GM12878 (cell line): ENCODE measurements around the gene MAMDC2. TPM values are rescaled to one million over a fixed set of nuclear protein-coding genes. Genes with fewer than 3 reads are reported as not detected.

Experiments used
- ATAC-seq: fragments of 200-7000 bp; cut with Tn5 transposase; 3 replicates; pipeline ENCODE4 v1.9.1; 2020; ENCODE audit warnings: mild to moderate bottlenecking, moderate library complexity
- BruUV-seq: library from RNA; stranded (reverse); fragments of 400-500 nt; replicated peaks from 2 replicates; lab custom pipeline; 2021; lab: Mats Ljungman, UMichigan
- CTCF ChIA-PET: fragments of 300-600 bp; sonication (Branson Sonifier 250); formaldehyde crosslinking; extraction: SDS; loops from one replicate; lab custom pipeline; 2021; ENCODE audit warnings: inconsistent platforms; lab: Yijun Ruan, JAX
- POLR2A ChIA-PET: fragments of 350-600 bp; formaldehyde crosslinking; extraction: SDS; loops from one replicate; lab custom pipeline; 2021; ENCODE audit warnings: inconsistent platforms; lab: Charles Lee
- RAD21 ChIA-PET: fragments of 300-600 bp; sonication (Branson Sonifier 250); formaldehyde crosslinking; loops from one replicate; lab custom pipeline; 2023; ENCODE audit warnings: antibody characterized with exemption; ENCODE audit not compliant: unreplicated experiment; lab: Charles Lee
- SMC1A ChIA-PET: fragments of 300-600 bp; sonication (Branson Sonifier 250); formaldehyde crosslinking; loops from one replicate; lab custom pipeline; 2023; ENCODE audit not compliant: unreplicated experiment, uncharacterized antibody; lab: Charles Lee
- DNase-seq: peaks from one replicate; pipeline ENCODE4 v3.0.0-alpha.2; 2011; ENCODE audit warnings: low read depth, low spot score
- FAIRE-seq: peaks from 3 replicates; lab custom pipeline; 2011; peaks lifted over from hg19 to GRCh38; lab: Jason Lieb, UNC
- H2AFZ ChIP-seq: 2 replicates; pipeline ENCODE4 v1.6.0; 2011; ENCODE audit warnings: low read depth, low read length, control low read depth; ENCODE audit not compliant: control insufficient read depth
- H3K27ac ChIP-seq: 2 replicates; pipeline ENCODE4 v1.5.1; 2011; ENCODE audit warnings: control low read depth; ENCODE audit not compliant: control insufficient read depth, insufficient read depth
- H3K27me3 ChIP-seq, 2 experiments: replicated peaks in 1 of 2; 2 replicates each; pipeline versions ENCODE4 v1.6.0 to v1.6.1; 2011; ENCODE audit warnings: low read length in 1 of 2; ENCODE audit not compliant: control insufficient read depth in 2 of 2, insufficient read depth in 2 of 2
- H3K36me3 ChIP-seq, 2 experiments: 2 replicates each; pipeline ENCODE4 v1.5.1; 2011; ENCODE audit warnings: low read length in 1 of 2; ENCODE audit not compliant: control insufficient read depth in 2 of 2, insufficient read depth in 2 of 2
- H3K4me1 ChIP-seq: 2 replicates; pipeline ENCODE4 v1.6.1; 2011; ENCODE audit warnings: mild to moderate bottlenecking, low read length, moderate library complexity, mixed read lengths; ENCODE audit not compliant: control insufficient read depth, insufficient read depth
- H3K4me2 ChIP-seq: 2 replicates; pipeline ENCODE4 v1.6.0; 2011; ENCODE audit warnings: control low read depth; ENCODE audit not compliant: control insufficient read depth, insufficient read depth
- H3K4me3 ChIP-seq: fragments of 200-600 bp; sonication (generic); 2 replicates; pipeline ENCODE4 v1.5.1; 2016
- H3K79me2 ChIP-seq: 2 replicates; pipeline ENCODE4 v1.6.0; 2011; ENCODE audit warnings: low read length; ENCODE audit not compliant: control insufficient read depth, insufficient read depth
- H3K9ac ChIP-seq: 2 replicates; pipeline ENCODE4 v1.8.0; 2011; ENCODE audit warnings: low read length, control low read depth, mixed read lengths; ENCODE audit not compliant: control insufficient read depth, insufficient read depth
- H3K9me3 ChIP-seq: replicated peaks from 3 replicates; pipeline ENCODE4 v1.5.1; 2011; ENCODE audit warnings: mild to moderate bottlenecking, low read length; ENCODE audit not compliant: control insufficient read depth, insufficient read depth
- H4K20me1 ChIP-seq: 2 replicates; pipeline ENCODE4 v1.6.0; 2011; ENCODE audit not compliant: control insufficient read depth, insufficient read depth
- ASH2L ChIP-seq: fragments of 300-600, 200-600 bp; sonication (generic); IDR thresholded peaks from 2 replicates; pipeline ENCODE4 v1.6.1; 2017; ENCODE audit warnings: low read depth, mild to moderate bottlenecking, borderline replicate concordance
- E2F8 ChIP-seq: fragments of 450-650 bp; IDR thresholded peaks from 2 replicates; pipeline ENCODE4 v1.6.1; 2018; ENCODE audit warnings: mild to moderate bottlenecking, low read depth, moderate library complexity; ENCODE audit not compliant: partially characterized antibody
- IRF5 ChIP-seq: fragments of 450-650 bp; IDR thresholded peaks from 2 replicates; pipeline ENCODE4 v1.6.1; 2017; ENCODE audit warnings: borderline replicate concordance
- KDM1A ChIP-seq: fragments of 200-600 bp; sonication (generic); IDR thresholded peaks from 2 replicates; pipeline ENCODE4 v1.6.1; 2016; ENCODE audit warnings: borderline replicate concordance
- MEF2A ChIP-seq: IDR thresholded peaks from 2 replicates; pipeline ENCODE4 v1.6.1; 2011; ENCODE audit warnings: low read depth, mild to moderate bottlenecking, low read length, moderate library complexity; ENCODE audit not compliant: insufficient read depth
- MTA3 ChIP-seq: IDR thresholded peaks from 2 replicates; pipeline ENCODE4 v1.6.1; 2012; ENCODE audit warnings: low read length, inconsistent platforms, borderline replicate concordance
- NFIC ChIP-seq: IDR thresholded peaks from 2 replicates; pipeline ENCODE4 v1.6.1; 2012; ENCODE audit warnings: low read depth, mild to moderate bottlenecking, inconsistent platforms, low read length, moderate library complexity
- NKRF ChIP-seq: fragments of 450-650 bp; conservative IDR thresholded peaks from 2 replicates; pipeline ENCODE4 v1.6.1; 2017; ENCODE audit warnings: mild to moderate bottlenecking, moderate library complexity
- POU2F2 ChIP-seq: IDR thresholded peaks from 3 replicates; pipeline ENCODE4 v1.6.1; 2011; ENCODE audit warnings: low read depth, mild to moderate bottlenecking, low read length, borderline replicate concordance
- RCOR1 ChIP-seq: conservative IDR thresholded peaks from 2 replicates; pipeline ENCODE4 v1.6.1; 2012; ENCODE audit warnings: low read depth, low read length, improper control_type of control experiment
- RELB ChIP-seq: fragments of 450-650 bp; IDR thresholded peaks from 2 replicates; pipeline ENCODE4 v1.6.1; 2017; ENCODE audit warnings: low read depth, mild to moderate bottlenecking, moderate library complexity
- SPI1 ChIP-seq: IDR thresholded peaks from 2 replicates; pipeline ENCODE4 v1.6.1; 2011; ENCODE audit warnings: low read depth, mild to moderate bottlenecking, low read length, moderate library complexity, borderline replicate concordance; ENCODE audit not compliant: insufficient read depth
- ZZZ3 ChIP-seq: IDR thresholded peaks from 2 replicates; pipeline ENCODE4 v1.6.1; 2011; ENCODE audit warnings: low read depth; ENCODE audit not compliant: control insufficient read depth, insufficient read length
- WGBS: methylation state at CpG from one replicate; pipeline ENCODE4 v1.1.6; 2016; ENCODE audit warnings: low lambda C conversion rate; ENCODE audit not compliant: insufficient replicate concordance, insufficient coverage; ENCODE audit errors: missing lambda C conversion rate; 5-methylcytosine and 5-hydroxymethylcytosine counted together
- in situ Hi-C: fragments of 300-500 bp; cut with MboI; formaldehyde crosslinking; loops from 9 replicates; pipeline ENCODE4 v1.14.3; 2018; ENCODE audit warnings: mixed read lengths
- intact Hi-C: fragments of 100-400 bp; cut with micrococcal nuclease; formaldehyde crosslinking; loops from one replicate; pipeline ENCODE4 v1.14.2; 2022; ENCODE audit not compliant: unreplicated experiment
- polyA plus RNA-seq, 11 experiments: library from polyadenylated mRNA; depleted of rRNA in 4 of 11; unstranded in 6 of 11; stranded (reverse) in 5 of 11; fragments of >200 nt; fragmentation: Nextera tagmentation in 4 of 11; fragmentation: Illumina TruSeq in 1 of 11; extraction: Ambion mirVana in 4 of 11; extraction: Trizol in 1 of 11; gene quantifications; 1 replicate in 1 of 11; 2 replicates in 10 of 11; pipeline versions ENCODE4 v1.2.1 to v1.2.3, GENCODE V29; 2011 to 2016; ENCODE audit warnings: inconsistent platforms in 2 of 11, missing spikeins in 2 of 11, low read depth in 1 of 11
- total RNA-seq, 4 experiments: library from RNA; depleted of rRNA in 3 of 4; stranded (reverse); fragments of >200 nt in 3 of 4; fragmentation: Illumina TruSeq in 1 of 4; extraction: Trizol in 1 of 4; gene quantifications; 2 replicates each; pipeline versions ENCODE4 v1.2.1 to v1.2.3, GENCODE V29; 2013 to 2021
- TF ChIP-seq, protein P1 (sequence below): IDR thresholded peaks from 2 replicates; pipeline ENCODE4 v1.6.1; 2012; ENCODE audit warnings: low read depth, low read length, improper control_type of control experiment

MAMDC2 gene
- total and polyA plus RNA-seq, 10 of the 15 experiments (the other 5 are each of a cell fraction or from before 2014, with no cell fraction given) = 0.01 to 0.09 TPM; not detected in 8

- ATAC-seq = no peak
- Histone ChIP-seq H3K4me3 (no peak overlapping the region), H3K4me2 (no peak overlapping the region), H2AFZ (no peak overlapping the region), H3K9me3 (no peaks in the 10 kb centered on the region), H3K4me1 (no peaks in the 10 kb centered on the region), H3K27ac (no peak overlapping the region), H3K36me3 (no peaks in the 10 kb centered on the region), H3K27me3 (no peaks in the 10 kb centered on the region; a peak in 1 of 4 replicates), H3K9ac (no peak overlapping the region), H4K20me1 (no peaks in the 10 kb centered on the region), H3K79me2 (no peaks in the 10 kb centered on the region)
- DNase-seq = no peak
- in situ Hi-C loops = loop anchor here (5.0 kb wide), 1 partner anchor 143 kb away; no protein-coding TSS in a partner anchor
- CTCF ChIA-PET = interaction anchor here (5.3 to 7.8 kb wide), 3 partner anchors 9 to 486 kb away, joined by 42 to 182 read pairs (median 95); no protein-coding TSS in a partner anchor
- RAD21 ChIA-PET = no interaction called here
- no peak for FAIRE-seq
- SMC1A ChIA-PET = interaction anchor here (5.6 kb wide), 1 partner anchor 145 kb away, joined by 61 read pairs; no protein-coding TSS in a partner anchor
- POLR2A ChIA-PET = no interaction called here
- intact Hi-C loops = loop anchor here (5.0 kb wide), 1 partner anchor 693 kb away; no protein-coding TSS in a partner anchor
- no TSS peak for BruUV-seq
- WGBS = 27% methylated on average over 1 of the region's 1 CpG
- TF ChIP-seq ASH2L (no peak), MEF2A (no peak), IRF5 (no peak), RELB (no peak), RCOR1 (no peak), MTA3 (no peak), NFIC (no peak), E2F8 (no peak), NKRF (no peak), KDM1A (no peak), POU2F2 (no peak), SPI1 (no peak), ZZZ3 (no peak)
- TF ChIP-seq, protein P1, sequence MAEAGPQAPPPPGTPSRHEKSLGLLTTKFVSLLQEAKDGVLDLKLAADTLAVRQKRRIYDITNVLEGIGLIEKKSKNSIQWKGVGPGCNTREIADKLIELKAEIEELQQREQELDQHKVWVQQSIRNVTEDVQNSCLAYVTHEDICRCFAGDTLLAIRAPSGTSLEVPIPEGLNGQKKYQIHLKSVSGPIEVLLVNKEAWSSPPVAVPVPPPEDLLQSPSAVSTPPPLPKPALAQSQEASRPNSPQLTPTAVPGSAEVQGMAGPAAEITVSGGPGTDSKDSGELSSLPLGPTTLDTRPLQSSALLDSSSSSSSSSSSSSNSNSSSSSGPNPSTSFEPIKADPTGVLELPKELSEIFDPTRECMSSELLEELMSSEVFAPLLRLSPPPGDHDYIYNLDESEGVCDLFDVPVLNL = no peak
Measured at GRCh38 chr9:70114898-70115297, 71.2 kb downstream of the MAMDC2 start.
